Osteocyte (in vitro differentiated cells): ENCODE data around the gene STK33. TPM values are rescaled to one million over a fixed set of nuclear protein-coding genes. Genes with fewer than 3 reads are reported as not detected.
"Not testable (repeated sequence)": the region's sequence is repeated elsewhere in the genome, so short reads cannot be mapped to it uniquely, and the experiment has no call there.

ENCODE experiments used
- DNase-seq: peaks from one replicate; pipeline ENCODE4 v3.0.0; 2021; ENCODE audit warnings: mixed read lengths; ENCODE audit not compliant: unreplicated experiment; ENCODE audit errors: extremely low spot score
- H3K27ac Mint-ChIP-seq: one replicate; pipeline ENCODE4 v1.8.0; 2021; ENCODE audit warnings: mild to moderate bottlenecking, mixed read lengths; ENCODE audit not compliant: unreplicated experiment
- H3K27me3 Mint-ChIP-seq: one replicate; pipeline ENCODE4 v1.8.0; 2021; ENCODE audit warnings: mixed read lengths; ENCODE audit not compliant: unreplicated experiment
- H3K36me3 Mint-ChIP-seq: one replicate; pipeline ENCODE4 v1.8.0; 2021; ENCODE audit warnings: mixed read lengths; ENCODE audit not compliant: unreplicated experiment
- H3K4me1 Mint-ChIP-seq: one replicate; pipeline ENCODE4 v1.8.0; 2021; ENCODE audit warnings: mixed read lengths; ENCODE audit not compliant: unreplicated experiment
- H3K4me3 Mint-ChIP-seq: one replicate; pipeline ENCODE4 v1.8.0; 2021; ENCODE audit warnings: mild to moderate bottlenecking, moderate library complexity, mixed read lengths; ENCODE audit not compliant: unreplicated experiment
- H3K9me3 Mint-ChIP-seq: one replicate; pipeline ENCODE4 v1.8.0; 2021; ENCODE audit warnings: mixed read lengths; ENCODE audit not compliant: unreplicated experiment
- total RNA-seq: library from RNA; stranded (reverse); gene quantifications from 2 replicates; pipeline ENCODE4 v1.2.1, GENCODE V29; 2021
- TF ChIP-seq, protein P1 (sequence below): fragments of 200-600 bp; sonication (generic); IDR thresholded peaks from 2 replicates; pipeline ENCODE4 v1.5.0; 2021; ENCODE audit warnings: antibody characterized with exemption, mild to moderate bottlenecking, moderate library complexity

Gene STK33
- total RNA-seq, 1 donor from 2014 or later, result 1.3 TPM

- H3K4me1 Mint-ChIP-seq, result no peaks in the 10 kb centered on the region
- no peak for DNase-seq
- H3K4me3 Mint-ChIP-seq, result no peak overlapping the region
- H3K27ac Mint-ChIP-seq, result no peak overlapping the region
- no peaks in the 10 kb centered on the region for H3K9me3 Mint-ChIP-seq
- TF ChIP-seq, protein P1, sequence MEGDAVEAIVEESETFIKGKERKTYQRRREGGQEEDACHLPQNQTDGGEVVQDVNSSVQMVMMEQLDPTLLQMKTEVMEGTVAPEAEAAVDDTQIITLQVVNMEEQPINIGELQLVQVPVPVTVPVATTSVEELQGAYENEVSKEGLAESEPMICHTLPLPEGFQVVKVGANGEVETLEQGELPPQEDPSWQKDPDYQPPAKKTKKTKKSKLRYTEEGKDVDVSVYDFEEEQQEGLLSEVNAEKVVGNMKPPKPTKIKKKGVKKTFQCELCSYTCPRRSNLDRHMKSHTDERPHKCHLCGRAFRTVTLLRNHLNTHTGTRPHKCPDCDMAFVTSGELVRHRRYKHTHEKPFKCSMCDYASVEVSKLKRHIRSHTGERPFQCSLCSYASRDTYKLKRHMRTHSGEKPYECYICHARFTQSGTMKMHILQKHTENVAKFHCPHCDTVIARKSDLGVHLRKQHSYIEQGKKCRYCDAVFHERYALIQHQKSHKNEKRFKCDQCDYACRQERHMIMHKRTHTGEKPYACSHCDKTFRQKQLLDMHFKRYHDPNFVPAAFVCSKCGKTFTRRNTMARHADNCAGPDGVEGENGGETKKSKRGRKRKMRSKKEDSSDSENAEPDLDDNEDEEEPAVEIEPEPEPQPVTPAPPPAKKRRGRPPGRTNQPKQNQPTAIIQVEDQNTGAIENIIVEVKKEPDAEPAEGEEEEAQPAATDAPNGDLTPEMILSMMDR, result no peak
- no peaks in the 10 kb centered on the region for H3K36me3 Mint-ChIP-seq
- no peaks in the 10 kb centered on the region for H3K27me3 Mint-ChIP-seq
Measured at GRCh38 chr11:8487261-8487660, 106.8 kb downstream of the STK33 start.

DNA sequence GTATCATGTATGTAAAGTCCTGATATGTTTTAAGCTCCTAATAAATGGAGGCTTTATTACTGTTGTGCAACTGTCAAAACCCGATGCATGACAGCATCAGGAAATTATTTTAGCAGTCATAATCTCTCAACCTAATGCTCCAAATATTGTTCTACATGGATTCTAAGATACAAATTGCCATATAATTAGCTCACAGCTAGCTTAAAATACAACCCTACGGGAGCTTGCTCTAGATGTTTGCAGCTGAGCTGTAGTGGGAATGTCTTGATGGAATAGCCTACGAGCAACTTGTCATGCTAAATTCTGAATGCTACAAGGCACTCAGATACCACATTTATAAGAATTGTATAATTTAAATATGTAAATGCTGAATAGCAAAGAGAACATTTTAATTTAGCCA, 109.8 kb downstream of the STK33 start:
- Mint-ChIP-seq H3K27me3 (peaks cover 1% of the 10 kb centered on the region), H3K27ac (no peak overlapping the region), H3K4me3 (no peak overlapping the region), H3K4me1 (no peaks in the 10 kb centered on the region), H3K36me3 (no peaks in the 10 kb centered on the region), H3K9me3 (no peaks in the 10 kb centered on the region)
- TF ChIP-seq, protein P1, result no peak
- DNase-seq, result no peak

GRCh38 chr11:8480858-8481257, 113.2 kb downstream of the STK33 start:
- no peaks in the 10 kb centered on the region for H3K4me1 Mint-ChIP-seq
- peaks cover 7% of the 10 kb centered on the region for H3K27me3 Mint-ChIP-seq
- TF ChIP-seq, protein P1, result no peak
- no peaks in the 10 kb centered on the region for H3K36me3 Mint-ChIP-seq
- no peak overlapping the region for H3K27ac Mint-ChIP-seq
- no peak overlapping the region for H3K4me3 Mint-ChIP-seq
- DNase-seq, result no peak
- H3K9me3 Mint-ChIP-seq, result no peaks in the 10 kb centered on the region

DNA sequence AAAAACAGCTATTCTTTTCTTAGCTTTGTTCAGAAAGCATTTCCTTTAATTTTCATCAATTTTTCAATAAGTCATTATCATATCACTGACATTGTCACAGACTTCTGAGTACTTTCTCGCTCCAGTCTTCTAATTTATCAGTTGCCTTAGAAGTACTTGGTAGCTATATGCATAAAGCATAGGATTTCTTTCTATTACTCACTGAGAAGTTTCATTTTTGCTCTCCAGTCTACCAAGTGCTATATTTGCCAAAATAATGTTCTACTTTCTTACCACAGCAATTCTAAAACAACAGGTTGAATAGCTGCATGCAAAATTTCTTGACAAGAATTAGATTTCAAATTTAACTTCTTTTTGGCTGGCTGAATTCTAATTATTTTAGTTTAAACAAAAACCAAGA, 116.3 kb downstream of the STK33 start:
- H3K27me3 Mint-ChIP-seq, result peaks cover 7% of the 10 kb centered on the region
- no peak overlapping the region for H3K27ac Mint-ChIP-seq
- H3K4me3 Mint-ChIP-seq, result no peak overlapping the region
- TF ChIP-seq, protein P1, result no peak
- no peaks in the 10 kb centered on the region for H3K4me1 Mint-ChIP-seq
- H3K9me3 Mint-ChIP-seq, result no peaks in the 10 kb centered on the region
- no peaks in the 10 kb centered on the region for H3K36me3 Mint-ChIP-seq
- DNase-seq, result no peak

- Mint-ChIP-seq H3K27me3 (peaks cover 7% of the 10 kb centered on the region), H3K9me3 (no peaks in the 10 kb centered on the region), H3K36me3 (no peaks in the 10 kb centered on the region), H3K4me1 (no peaks in the 10 kb centered on the region), H3K27ac (no peak overlapping the region), H3K4me3 (no peak overlapping the region)
- TF ChIP-seq, protein P1, result no peak
- DNase-seq, result no peak
Measured at GRCh38 chr11:8477151-8477550, 116.9 kb downstream of the STK33 start.

DNA sequence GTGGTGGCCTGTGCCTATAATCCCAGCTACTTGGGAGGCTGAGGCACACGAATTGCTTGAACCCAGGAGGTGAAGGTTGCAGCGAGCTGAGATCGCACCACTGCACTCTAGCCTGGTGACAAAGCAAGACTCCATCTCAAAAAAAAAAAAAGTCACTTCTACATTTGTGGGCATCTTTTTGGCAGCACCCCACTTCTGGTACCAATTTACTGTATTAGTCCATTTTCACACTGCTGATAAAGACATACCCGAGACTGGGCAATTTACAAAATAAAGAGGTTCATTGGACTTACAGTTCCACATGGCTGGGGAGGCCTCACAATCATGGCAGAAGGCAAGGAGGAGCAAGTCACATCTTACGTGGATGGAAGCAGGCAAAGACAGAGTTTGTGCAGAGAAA, 126.2 kb downstream of the STK33 start:
- not testable (repeated sequence) for H3K4me1 Mint-ChIP-seq, H3K36me3 Mint-ChIP-seq, H3K4me3 Mint-ChIP-seq, H3K27ac Mint-ChIP-seq, DNase-seq
- H3K27me3 Mint-ChIP-seq, result peaks cover 11% of the 10 kb centered on the region
- H3K9me3 Mint-ChIP-seq, result peaks cover 17% of the 10 kb centered on the region

- H3K9me3 Mint-ChIP-seq, result peaks cover 17% of the 10 kb centered on the region
Measured at GRCh38 chr11:8467356-8467755, 126.7 kb downstream of the STK33 start.

GRCh38 chr11:8466884-8467283, 127.1 kb downstream of the STK33 start:
- not testable (repeated sequence) for H3K27ac Mint-ChIP-seq
- H3K9me3 Mint-ChIP-seq, result peaks cover 17% of the 10 kb centered on the region

More at GRCh38 chr11:8467356-8467755, 126.7 kb downstream of the STK33 start:
- H3K27me3 Mint-ChIP-seq, result peaks cover 14% of the 10 kb centered on the region
- not testable (repeated sequence) for H3K36me3 Mint-ChIP-seq, H3K4me1 Mint-ChIP-seq, DNase-seq, H3K4me3 Mint-ChIP-seq, H3K27ac Mint-ChIP-seq

More at GRCh38 chr11:8466884-8467283, 127.1 kb downstream of the STK33 start:
- not testable (repeated sequence) for H3K4me1 Mint-ChIP-seq, H3K36me3 Mint-ChIP-seq, DNase-seq, H3K4me3 Mint-ChIP-seq
- peaks cover 14% of the 10 kb centered on the region for H3K27me3 Mint-ChIP-seq
